Fibroblast of skin of left biceps (primary cell): ENCODE results near the gene CHRNB1.

ENCODE experiments used
- DNase-seq, 2 experiments: peaks; one replicate each; pipeline ENCODE4 v3.0.0-alpha.2; 2013; ENCODE audit warnings: low read depth in 2 of 2

CHRNB1 gene

GRCh38 chr17:7414837-7415236 lies 30.0 kb upstream of the CHRNB1 start:
- DNase-seq = no peak

DNA sequence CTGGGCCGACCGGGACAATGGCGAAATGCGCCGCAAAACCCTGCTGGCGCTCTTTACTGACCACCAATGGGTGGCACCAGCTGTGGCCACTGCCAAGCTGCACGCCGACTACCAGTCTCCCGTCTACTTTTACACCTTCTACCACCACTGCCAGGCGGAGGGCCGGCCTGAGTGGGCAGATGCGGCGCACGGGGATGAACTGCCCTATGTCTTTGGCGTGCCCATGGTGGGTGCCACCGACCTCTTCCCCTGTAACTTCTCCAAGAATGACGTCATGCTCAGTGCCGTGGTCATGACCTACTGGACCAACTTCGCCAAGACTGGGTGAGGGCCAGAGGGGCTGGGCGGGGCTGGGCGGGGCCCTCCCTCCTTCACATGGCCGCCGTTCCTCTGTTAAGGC lies 29.1 kb upstream of the CHRNB1 start:
- no peak for DNase-seq

DNA sequence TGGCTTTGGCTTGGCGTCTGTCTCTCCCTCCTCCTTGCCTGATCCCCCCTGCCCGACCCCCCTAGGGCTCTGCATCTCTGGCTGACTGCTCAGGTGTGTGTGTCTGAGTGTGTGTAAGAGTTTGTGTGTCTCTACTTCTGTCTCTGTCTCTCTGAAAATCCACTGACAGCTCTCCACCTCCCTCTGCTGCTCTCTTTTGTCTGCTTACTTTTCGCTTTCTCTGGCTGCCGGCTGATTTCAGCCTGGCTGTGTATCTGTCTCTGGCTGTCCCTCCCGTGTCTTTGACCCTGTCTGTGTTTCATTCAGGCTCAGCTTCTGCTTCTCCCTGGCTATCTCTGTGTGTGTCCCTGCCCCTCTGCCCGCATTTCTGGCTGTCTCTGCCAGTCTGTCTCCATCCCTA lies 28.5 kb upstream of the CHRNB1 start:
- no peak for DNase-seq

GRCh38 chr17:7417056-7417655 lies 27.7 kb upstream of the CHRNB1 start:
- DNase-seq = no peak

DNA sequence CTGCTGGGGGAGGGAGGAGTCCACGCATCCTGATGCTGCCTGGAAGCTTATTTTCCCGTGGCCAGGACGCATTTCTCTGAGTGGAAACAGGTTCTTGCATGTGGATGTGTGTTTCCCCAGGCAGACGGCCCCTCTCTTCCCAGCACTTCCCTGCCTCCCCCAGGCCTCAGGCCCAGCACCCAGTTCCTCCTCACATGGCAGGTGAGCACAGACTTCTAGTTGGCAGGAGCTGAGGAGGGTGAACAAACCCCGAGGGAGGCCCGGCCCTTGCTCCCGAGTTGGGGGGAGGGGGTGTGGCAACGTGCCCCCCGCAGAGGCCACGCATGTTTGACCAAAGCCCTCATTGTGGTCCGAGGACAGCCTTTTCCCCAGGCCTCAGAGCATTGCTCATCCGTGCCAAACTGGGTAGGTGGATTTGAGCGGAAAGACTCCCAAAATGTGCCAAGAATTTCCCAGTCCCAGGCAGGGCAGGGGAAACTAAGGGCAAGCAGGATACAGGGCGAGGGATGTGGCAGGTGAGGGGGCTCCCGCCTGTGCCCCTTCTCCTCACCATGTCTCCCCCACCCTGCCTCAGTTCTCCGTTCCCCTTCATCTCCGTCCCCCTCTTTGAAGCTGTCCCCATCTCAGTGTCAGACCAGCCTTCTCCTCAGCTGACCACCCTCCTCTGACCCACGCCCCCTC lies 26.2 kb upstream of the CHRNB1 start:
- DNase-seq = no peak

DNA sequence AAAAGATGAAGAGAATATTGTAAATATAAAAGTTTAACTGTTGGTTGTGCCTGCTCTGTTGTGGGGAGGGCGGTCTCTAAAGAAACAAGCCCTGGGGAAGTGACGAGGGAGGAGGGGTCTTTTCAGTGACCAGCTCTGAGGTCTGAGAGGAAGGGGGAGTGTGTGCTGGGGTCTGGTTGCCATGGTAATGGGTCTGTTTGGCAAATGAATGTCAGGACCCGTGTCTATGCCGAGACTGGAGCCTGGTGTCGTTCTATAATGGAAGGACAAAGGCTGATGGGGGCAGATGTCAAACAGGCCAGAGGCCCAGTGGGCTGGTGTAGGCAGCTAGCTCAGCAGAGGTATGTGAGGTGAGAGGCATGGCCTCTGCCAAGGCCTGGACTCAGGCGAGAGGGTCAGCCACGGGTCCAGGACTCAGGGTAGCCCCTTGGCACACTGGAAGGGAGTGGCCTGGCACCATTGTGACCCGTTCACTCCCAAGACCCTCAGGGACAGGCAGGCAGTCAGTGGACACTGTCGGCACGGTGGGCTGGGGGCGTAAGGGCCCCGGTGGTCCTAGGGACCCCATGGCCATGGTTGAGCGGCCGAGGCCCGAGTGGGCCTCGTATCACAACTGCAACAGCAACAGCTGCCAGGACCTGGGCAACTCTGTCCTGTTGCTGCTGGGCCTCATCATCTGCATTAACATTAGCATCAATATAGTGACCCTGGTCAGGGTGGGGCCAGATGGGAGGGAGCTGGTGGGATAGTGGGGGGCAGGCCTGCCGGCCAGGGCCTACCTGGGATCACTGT lies 24.8 kb upstream of the CHRNB1 start, which contains the start of gene SPEM1:
TSS of gene SPEM1 (plus strand) at position 506 of the 792 bp plus-strand sequence. CDS start at position 567, 61 bp downstream.
- no peak for DNase-seq

- DNase-seq = no peak
These were observed 23.7 kb upstream of the CHRNB1 start for GRCh38 chr17:7421186-7421585.

DNA sequence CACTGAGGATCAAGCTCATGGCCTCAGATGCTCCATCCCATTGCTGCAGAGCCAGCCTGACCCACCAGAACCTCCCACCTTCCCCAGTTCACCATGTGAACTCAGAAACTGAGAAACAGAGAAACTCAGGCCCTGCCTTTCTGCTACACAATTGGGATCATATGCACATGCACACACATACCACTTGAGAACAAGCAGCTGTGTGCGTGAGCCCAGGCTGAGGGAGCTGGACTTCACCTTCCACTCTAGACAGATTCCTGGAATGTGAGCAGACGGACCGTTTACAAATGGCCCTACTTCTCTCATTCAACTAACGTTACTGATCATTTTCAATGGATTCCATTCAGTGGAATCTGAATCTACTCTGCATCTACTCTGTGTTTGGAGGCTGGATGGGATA lies 21.2 kb upstream of the CHRNB1 start:
- no peak for DNase-seq

GRCh38 chr17:7425316-7425715 lies 19.5 kb upstream of the CHRNB1 start, which contains the start of gene SPEM2:
SPEM2 (plus strand) TSS chr17:7425616; CDS start chr17:7425689, 73 bp downstream.
- no peak for DNase-seq

- DNase-seq = no peak
These were observed 19.1 kb upstream of the CHRNB1 start for GRCh38 chr17:7425756-7426155.

- no peak for DNase-seq
These were observed 18.5 kb upstream of the CHRNB1 start for GRCh38 chr17:7426203-7426863.

- DNase-seq = no peak
These were observed 17.9 kb upstream of the CHRNB1 start for GRCh38 chr17:7426896-7427489.

DNA sequence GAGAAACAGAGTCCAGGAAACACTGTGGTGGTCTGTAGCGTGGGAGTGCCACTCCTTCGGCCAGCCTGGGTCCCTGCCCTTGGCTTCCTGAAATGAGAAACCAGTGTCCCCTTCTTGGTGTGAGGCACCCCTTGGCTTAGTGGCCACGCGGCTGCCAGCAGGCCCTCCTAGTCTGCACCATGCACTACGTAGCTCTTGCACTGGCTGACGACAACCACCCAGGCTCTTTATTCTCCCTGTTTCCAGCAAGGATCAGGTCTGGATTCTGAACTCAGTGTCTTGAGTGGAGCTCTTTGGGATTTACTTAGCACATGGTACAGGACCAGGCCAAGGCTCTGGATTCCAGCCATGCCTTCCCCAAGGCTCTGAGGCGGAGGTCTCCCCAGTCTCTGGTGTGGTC lies 17.3 kb upstream of the CHRNB1 start:
- DNase-seq = no peak

DNA sequence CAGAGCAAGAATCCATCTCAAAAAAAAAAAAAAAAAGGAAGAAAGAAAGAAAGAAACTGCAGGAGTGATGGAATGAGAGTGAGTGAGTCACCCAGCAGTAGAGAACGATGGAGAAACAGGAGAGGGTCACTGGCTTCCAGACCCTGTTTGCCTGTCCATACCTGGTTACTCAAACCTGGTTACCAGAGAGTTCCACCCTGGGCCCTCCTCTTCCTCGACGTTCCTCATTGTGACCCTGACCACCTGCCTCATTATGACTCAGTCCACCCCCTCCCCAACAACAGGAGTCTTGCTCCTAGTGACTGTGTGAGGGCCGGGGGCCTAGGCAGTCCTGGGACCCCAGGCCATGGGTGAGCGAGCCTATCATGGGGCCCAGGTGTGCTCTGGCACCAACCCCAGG lies 16.3 kb upstream of the CHRNB1 start, which contains the start of gene SPEM3:
TSS of gene SPEM3 (plus strand) at position 301 of the 400 bp plus-strand sequence. CDS start at position 347, 46 bp downstream.
- DNase-seq = no peak

DNA sequence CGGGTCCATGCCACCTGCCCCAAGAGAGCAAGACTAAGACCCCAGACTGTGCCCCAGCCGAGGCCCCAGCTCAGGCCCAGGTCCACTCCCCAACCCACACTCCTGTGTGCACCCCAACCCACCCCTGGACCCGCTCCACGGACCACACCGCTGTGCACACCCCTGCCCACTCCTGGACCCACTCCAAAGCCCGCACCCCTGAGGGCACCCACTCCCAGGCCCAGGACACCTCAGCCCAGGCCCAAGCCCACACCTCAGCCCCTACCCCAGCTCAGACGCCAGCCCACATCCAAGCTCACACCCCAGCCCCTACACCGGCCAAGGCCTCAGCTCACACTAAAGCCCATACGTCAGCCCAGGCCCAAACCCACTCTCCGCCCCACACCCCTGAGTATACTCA lies 15.1 kb upstream of the CHRNB1 start:
- no peak for DNase-seq

DNA sequence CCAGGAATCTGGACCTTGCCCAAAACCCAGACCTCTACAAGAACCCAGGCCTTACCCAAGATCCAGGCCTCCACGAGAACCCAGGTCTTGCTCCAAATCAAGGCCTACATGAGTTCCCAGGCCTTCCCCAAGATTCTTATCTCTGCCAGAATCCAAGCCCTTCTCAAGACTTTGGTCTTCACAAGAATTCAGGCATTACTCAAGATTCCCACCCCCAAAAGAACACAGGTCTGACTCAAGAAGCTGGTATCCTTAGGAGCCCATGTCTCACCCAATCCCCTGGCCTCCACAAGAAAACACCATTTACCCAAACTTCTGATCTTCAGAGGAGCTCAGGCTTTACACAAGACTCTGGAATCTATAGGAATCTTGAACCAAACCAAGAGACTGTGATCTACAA lies 13.6 kb upstream of the CHRNB1 start:
- DNase-seq = no peak

DNA sequence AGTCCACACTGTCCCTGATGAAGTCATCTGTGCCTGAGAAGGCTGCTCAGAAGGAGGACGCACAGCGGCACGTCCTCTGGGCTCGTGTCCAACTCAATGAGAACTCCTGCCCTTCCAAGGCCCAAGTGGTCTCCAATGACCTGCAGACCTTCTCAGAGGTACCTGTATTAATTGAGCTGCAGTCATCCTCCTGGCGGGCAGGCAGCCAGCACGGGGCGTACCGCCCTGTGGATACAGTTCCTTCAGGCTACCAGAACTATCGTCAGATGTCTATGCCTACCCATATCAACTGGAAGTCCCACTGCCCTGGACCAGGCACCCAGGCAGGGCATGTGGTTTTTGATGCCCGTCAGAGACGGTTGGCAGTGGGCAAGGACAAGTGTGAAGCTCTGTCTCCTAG lies 12.6 kb upstream of the CHRNB1 start:
- DNase-seq = no peak

- DNase-seq = no peak
These were observed 8.9 kb upstream of the CHRNB1 start for GRCh38 chr17:7435676-7436555.

- no peak for DNase-seq
These were observed 8.1 kb upstream of the CHRNB1 start for GRCh38 chr17:7436556-7437368.

DNA sequence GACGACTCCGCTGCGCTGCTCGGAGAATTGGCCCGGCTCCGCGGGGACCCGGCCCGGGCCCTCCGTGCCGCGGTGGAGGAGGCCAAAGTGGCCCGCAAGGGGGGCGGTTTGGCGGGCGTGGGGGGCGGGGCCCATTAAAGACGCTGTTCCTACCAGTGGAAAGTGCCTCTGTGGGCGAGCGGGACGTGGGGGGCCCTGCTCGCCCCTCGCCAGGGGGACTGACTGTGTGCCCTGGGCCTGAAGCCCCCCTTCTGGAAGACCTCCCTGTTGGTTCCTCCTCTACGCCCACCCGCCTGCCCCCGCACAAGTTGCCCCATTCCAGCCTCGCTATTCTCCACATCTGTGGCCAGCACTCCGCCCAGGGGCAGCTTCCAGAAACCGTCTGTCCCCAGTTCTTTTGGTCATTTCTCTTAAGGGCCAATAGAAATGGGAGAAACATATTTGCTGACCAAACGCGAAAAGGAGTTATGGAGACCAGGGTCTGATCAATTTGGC lies 7.4 kb upstream of the CHRNB1 start:
- no peak for DNase-seq
